RWPE2 (cell line): Measurements from ENCODE around the gene CDC42BPA.

ENCODE experiments used
- ATAC-seq: fragments of 200-7000 bp; cut with Tn5 transposase; 3 replicates; pipeline ENCODE4 v1.9.1; 2021; ENCODE audit warnings: low read depth
- DNase-seq: peaks from one replicate; pipeline ENCODE4 v3.0.0-alpha.2; 2020; ENCODE audit warnings: low spot score
- H3K27ac ChIP-seq: fragments of 450-650 bp; 2 replicates; pipeline ENCODE4 v1.5.1; 2017; ENCODE audit warnings: mild to moderate bottlenecking; ENCODE audit not compliant: poor library complexity, severe bottlenecking
- H3K27me3 ChIP-seq: fragments of 250-450 bp; sonication (Bioruptor Pico); 2 replicates; pipeline ENCODE4 v1.5.1; 2021; ENCODE audit warnings: mild to moderate bottlenecking, moderate library complexity; ENCODE audit not compliant: insufficient read depth, poor library complexity, severe bottlenecking
- H3K36me3 ChIP-seq: fragments of 250-450 bp; sonication (Bioruptor Pico); 2 replicates; pipeline ENCODE4 v1.5.1; 2020; ENCODE audit warnings: low read depth, mild to moderate bottlenecking, moderate library complexity
- H3K4me1 ChIP-seq: fragments of 250-450 bp; sonication (Bioruptor Pico); 2 replicates; pipeline ENCODE4 v1.5.1; 2021; ENCODE audit warnings: mild to moderate bottlenecking, moderate library complexity; ENCODE audit not compliant: insufficient read depth, poor library complexity, severe bottlenecking
- H3K4me3 ChIP-seq: fragments of 250-450 bp; sonication (Bioruptor Pico); 2 replicates; pipeline ENCODE4 v1.5.1; 2021; ENCODE audit warnings: mild to moderate bottlenecking, moderate library complexity; ENCODE audit not compliant: severe bottlenecking
- H3K9me3 ChIP-seq: fragments of 250-450 bp; sonication (Bioruptor Pico); 2 replicates; pipeline ENCODE4 v1.5.1; 2021; ENCODE audit warnings: mild to moderate bottlenecking, moderate library complexity; ENCODE audit not compliant: severe bottlenecking
- CTCF ChIP-seq: fragments of 450-650 bp; IDR thresholded peaks from one replicate; pipeline ENCODE4 v1.5.1; 2017; ENCODE audit warnings: mild to moderate bottlenecking, moderate library complexity; ENCODE audit not compliant: poor library complexity, severe bottlenecking

CDC42BPA gene

GRCh38 chr1:226946285-226946684 lies 372.0 kb downstream of the CDC42BPA start:
- no peak overlapping the region for H3K4me3 ChIP-seq
- H3K36me3 ChIP-seq: no peaks in the 10 kb centered on the region
- no peak overlapping the region for H3K27ac ChIP-seq
- H3K4me1 ChIP-seq: no peaks in the 10 kb centered on the region
- no peaks in the 10 kb centered on the region for H3K9me3 ChIP-seq
- no peak for TF ChIP-seq CTCF
- DNase-seq (no peak), ATAC-seq (no peak)
- no peaks in the 10 kb centered on the region for H3K27me3 ChIP-seq

GRCh38 chr1:226945858-226946245 lies 372.4 kb downstream of the CDC42BPA start:
- no peak for TF ChIP-seq CTCF
- Histone ChIP-seq H3K27ac (no peak overlapping the region), H3K4me1 (no peaks in the 10 kb centered on the region), H3K4me3 (no peak overlapping the region), H3K27me3 (no peaks in the 10 kb centered on the region), H3K36me3 (no peaks in the 10 kb centered on the region), H3K9me3 (no peaks in the 10 kb centered on the region)
- ATAC-seq (no peak), DNase-seq (no peak)

GRCh38 chr1:226945106-226945857 lies 373.0 kb downstream of the CDC42BPA start:
- no peaks in the 10 kb centered on the region for H3K4me1 ChIP-seq
- ATAC-seq (no peak), DNase-seq (no peak)
- no peak for TF ChIP-seq CTCF
- H3K9me3 ChIP-seq: no peaks in the 10 kb centered on the region
- H3K27me3 ChIP-seq: no peaks in the 10 kb centered on the region
- no peaks in the 10 kb centered on the region for H3K36me3 ChIP-seq
- no peak overlapping the region for H3K27ac ChIP-seq
- H3K4me3 ChIP-seq: no peak overlapping the region

- TF ChIP-seq CTCF: no peak
- Histone ChIP-seq H3K4me1 (no peaks in the 10 kb centered on the region), H3K27me3 (no peaks in the 10 kb centered on the region), H3K9me3 (no peaks in the 10 kb centered on the region), H3K27ac (no peak overlapping the region), H3K36me3 (no peaks in the 10 kb centered on the region), H3K4me3 (no peak overlapping the region)
- DNase-seq: no peak
- no peak for ATAC-seq
These were observed 374.4 kb downstream of the CDC42BPA start for GRCh38 chr1:226943927-226944326.

GRCh38 chr1:226943156-226943555 lies 375.1 kb downstream of the CDC42BPA start:
- no peak for DNase-seq
- H3K27ac ChIP-seq: no peak overlapping the region
- H3K4me3 ChIP-seq: no peak overlapping the region
- no peak for ATAC-seq
- H3K36me3 ChIP-seq: no peaks in the 10 kb centered on the region
- H3K4me1 ChIP-seq: no peaks in the 10 kb centered on the region
- H3K9me3 ChIP-seq: no peaks in the 10 kb centered on the region
- TF ChIP-seq CTCF: no peak
- H3K27me3 ChIP-seq: no peaks in the 10 kb centered on the region
